HCEC 1CT (cell line): ENCODE results near the gene PLCB1.

ENCODE experiments used
- DNase-seq: peaks from one replicate; pipeline ENCODE4 v3.0.0-alpha.2; 2017

PLCB1 gene

GRCh38 chr20:8304124-8304816 lies 172.2 kb downstream of the PLCB1 start:
- no peak for DNase-seq

GRCh38 chr20:8305449-8305978 lies 173.4 kb downstream of the PLCB1 start:
- peak; percentile 32 for DNase-seq

GRCh38 chr20:8306937-8307336 lies 174.9 kb downstream of the PLCB1 start:
- no peak for DNase-seq

GRCh38 chr20:8309634-8310033 lies 177.6 kb downstream of the PLCB1 start:
- no peak for DNase-seq

- no peak for DNase-seq
Observed at GRCh38 chr20:8310618-8311017, 178.6 kb downstream of the PLCB1 start.

GRCh38 chr20:8313073-8313472 lies 181.0 kb downstream of the PLCB1 start:
- no peak for DNase-seq

GRCh38 chr20:8315639-8316573 lies 183.8 kb downstream of the PLCB1 start:
- DNase-seq = no peak

GRCh38 chr20:8317448-8317847 lies 185.4 kb downstream of the PLCB1 start:
- DNase-seq = no peak

GRCh38 chr20:8318965-8319625 lies 187.0 kb downstream of the PLCB1 start:
- no peak for DNase-seq

GRCh38 chr20:8320306-8320705 lies 188.2 kb downstream of the PLCB1 start:
- no peak for DNase-seq

- DNase-seq = no peak
Observed at GRCh38 chr20:8321001-8321400, 188.9 kb downstream of the PLCB1 start.

GRCh38 chr20:8322662-8323217 lies 190.7 kb downstream of the PLCB1 start:
- DNase-seq = no peak

GRCh38 chr20:8326191-8326590 lies 194.1 kb downstream of the PLCB1 start:
- no peak for DNase-seq

GRCh38 chr20:8326899-8327298 lies 194.8 kb downstream of the PLCB1 start:
- DNase-seq = no peak

- no peak for DNase-seq
Observed at GRCh38 chr20:8328189-8328588, 196.1 kb downstream of the PLCB1 start.

- no peak for DNase-seq
Observed at GRCh38 chr20:8330319-8330784, 198.3 kb downstream of the PLCB1 start.

- no peak for DNase-seq
Observed at GRCh38 chr20:8330785-8331695, 199.0 kb downstream of the PLCB1 start.

GRCh38 chr20:8331740-8332412 lies 199.8 kb downstream of the PLCB1 start:
- DNase-seq = peak; percentile 47

- DNase-seq = no peak
Observed at GRCh38 chr20:8334641-8335040, 202.6 kb downstream of the PLCB1 start.

- DNase-seq = no peak
Observed at GRCh38 chr20:8335059-8335458, 203.0 kb downstream of the PLCB1 start.
